Adipose tissue (tissue), 3 donors: ENCODE results near the gene ECD. TPM values are rescaled to one million over a fixed set of nuclear protein-coding genes. Genes with fewer than 3 reads are reported as not detected.
"Not testable (repeated sequence)": the region's sequence is repeated elsewhere in the genome, so short reads cannot be mapped to it uniquely, and the experiment has no call there.

Source experiments
- H3K27ac ChIP-seq: one replicate; pipeline ENCODE4 v1.5.1; 2013; ENCODE audit warnings: low read depth, low read length
- WGBS, 3 donors: extraction: QIAGEN DNeasy Blood & Tissue Kit; methylation state at CpG; one replicate each; pipeline ENCODE4 v1.1.7; 2013; 5-methylcytosine and 5-hydroxymethylcytosine counted together
- polyA plus RNA-seq, 3 donors: library from polyadenylated mRNA; stranded (reverse); fragments of 200-250 nt; gene quantifications; one replicate each; pipeline ENCODE4 v1.2.3, GENCODE V29; 2013
- donor health status: healthy with polysubstance abuse.
- donor health status: Bipolar disorder and iron deficiency.
- donor health status: healthy.

The ECD gene
- polyA plus RNA-seq, 3 donors: 6.8 to 13.0 (median 7.2) TPM

- WGBS, 3 donors: 56 to 84% (median 69%) methylated on average over 1 of the region's 1 CpG
- H3K27ac ChIP-seq: no peak overlapping the region
These were observed 54.3 kb downstream of the ECD start for GRCh38 chr10:73113551-73113950.

- H3K27ac ChIP-seq: not testable (repeated sequence)
- 95 to 97% (median 95%) methylated on average over 13 of the region's 13 CpGs for WGBS, 3 donors
These were observed 55.8 kb downstream of the ECD start for GRCh38 chr10:73112032-73112431.

GRCh38 chr10:73110345-73110849, 57.4 kb downstream of the ECD start, which contains the start of gene NUDT13:
TSS of gene NUDT13 (plus strand) at chr10:73110455. CDS start at chr10:73114366, 3,911 bp downstream.
- no peak within 1 kb of the TSS for H3K27ac ChIP-seq
- WGBS, 3 donors: 0 to 1% (median 1%) methylated on average over 5 of the region's 5 CpGs

- 85 to 98% (median 96%) methylated on average over 4 of the region's 4 CpGs for WGBS, 3 donors
These were observed 58.6 kb downstream of the ECD start for GRCh38 chr10:73109248-73109652.

GRCh38 chr10:73106301-73106700, 61.5 kb downstream of the ECD start:
- no peak overlapping the region for H3K27ac ChIP-seq
- 95 to 97% (median 96%) methylated on average over 3 of the region's 3 CpGs for WGBS, 3 donors

More at GRCh38 chr10:73109248-73109652, 58.6 kb downstream of the ECD start:
- not testable (repeated sequence) for H3K27ac ChIP-seq

- no peak overlapping the region for H3K27ac ChIP-seq
- WGBS, 3 donors: 63 to 86% (median 83%) methylated on average over 1 of the region's 1 CpG
These were observed 68.7 kb downstream of the ECD start for GRCh38 chr10:73099141-73099540.

GRCh38 chr10:73097305-73097670, 70.5 kb downstream of the ECD start:
- H3K27ac ChIP-seq: no peak overlapping the region
- 29 to 51% (median 49%) methylated on average over 4 of the region's 4 CpGs for whole genome bisulfite sequencing, 3 donors

GRCh38 chr10:73096449-73097304, 71.1 kb downstream of the ECD start, which contains the start of gene P4HA1:
TSS of gene P4HA1 (minus strand) at chr10:73096866. CDS start at chr10:73074883, 21,983 bp downstream.
- 0% methylated on average over 63 to 75 of the region's 75 CpGs for WGBS, 3 donors
- H3K27ac ChIP-seq: peak within 1 kb of the TSS; percentile 21

GRCh38 chr10:73096041-73096448, 71.8 kb downstream of the ECD start:
- 0 to 1% (median 0%) methylated on average over 29 of the region's 29 CpGs for WGBS, 3 donors
- peak overlapping the region; percentile 21 for H3K27ac ChIP-seq

- 0% methylated on average over 14 of the region's 14 CpGs for WGBS, 3 donors
- H3K27ac ChIP-seq: no peak overlapping the region
These were observed 72.3 kb downstream of the ECD start for GRCh38 chr10:73095481-73096021.

GRCh38 chr10:73094986-73095480, 72.8 kb downstream of the ECD start:
- WGBS, 3 donors: 2 to 8% (median 4%) methylated on average over 5 of the region's 5 CpGs

GRCh38 chr10:73093922-73094850, 73.6 kb downstream of the ECD start:
- WGBS, 3 donors: 49 to 55% (median 49%) methylated on average over 2 of the region's 2 CpGs
- no peak overlapping the region for H3K27ac ChIP-seq

More at GRCh38 chr10:73094986-73095480, 72.8 kb downstream of the ECD start:
- no peak overlapping the region for H3K27ac ChIP-seq

- H3K27ac ChIP-seq: no peak overlapping the region
- WGBS, 3 donors: 96 to 100% (median 96%) methylated on average over 3 of the region's 3 CpGs
These were observed 75.0 kb downstream of the ECD start for GRCh38 chr10:73092830-73093229.

GRCh38 chr10:73088304-73088703, 79.5 kb downstream of the ECD start:
- no peak overlapping the region for H3K27ac ChIP-seq

GRCh38 chr10:73086816-73087215, 81.0 kb downstream of the ECD start:
- WGBS, 3 donors: 38 to 72% (median 71%) methylated on average over 4 of the region's 4 CpGs
- H3K27ac ChIP-seq: no peak overlapping the region

GRCh38 chr10:73084209-73084608, 83.6 kb downstream of the ECD start:
- 88 to 91% (median 90%) methylated on average over 5 of the region's 5 CpGs for WGBS, 3 donors

More at GRCh38 chr10:73084209-73084608, 83.6 kb downstream of the ECD start:
- no peak overlapping the region for H3K27ac ChIP-seq
